Spleen (tissue), 11 donors: Measurements from ENCODE around the gene NME8. TPM values are rescaled to one million over a fixed set of nuclear protein-coding genes. Genes with fewer than 3 reads are reported as not detected.

Experiments
- DNase-seq: peaks from one replicate; pipeline ENCODE4 v3.0.0-alpha.2; 2020
- H3K27ac ChIP-seq, 8 donors: fragments of 200-600 bp; sonication (generic) in 7 of 8; 1 replicate in 4 of 8; 2 replicates in 4 of 8; pipeline versions ENCODE4 v1.5.0 to v1.8.0; 2016 to 2021; ENCODE audit warnings: inconsistent platforms in 4 of 8, mild to moderate bottlenecking in 4 of 8, moderate library complexity in 1 of 8
- H3K27me3 ChIP-seq, 7 donors: fragments of 200-600 bp; sonication (generic) in 6 of 7; replicated peaks in 1 of 7; 1 replicate in 4 of 7; 2 replicates in 3 of 7; pipeline versions ENCODE4 v1.5.0 to v1.8.0; 2016 to 2021; ENCODE audit warnings: inconsistent platforms in 3 of 7, mild to moderate bottlenecking in 1 of 7
- H3K36me3 ChIP-seq, 6 donors: fragments of 200-600 bp; sonication (generic) in 5 of 6; 1 replicate in 4 of 6; 2 replicates in 2 of 6; pipeline versions ENCODE4 v1.5.0 to v1.8.0; 2016 to 2021; ENCODE audit warnings: inconsistent platforms in 2 of 6
- H3K4me1 ChIP-seq, 6 donors: fragments of 200-600 bp; sonication (generic) in 5 of 6; 1 replicate in 3 of 6; 2 replicates in 3 of 6; pipeline versions ENCODE4 v1.5.0 to v1.8.0; 2016 to 2021; ENCODE audit warnings: inconsistent platforms in 3 of 6
- H3K4me3 ChIP-seq, 8 donors: fragments of 200-600 bp; sonication (generic) in 7 of 8; 1 replicate in 4 of 8; 2 replicates in 4 of 8; pipeline versions ENCODE4 v1.5.0 to v1.8.0; 2016 to 2021; ENCODE audit warnings: inconsistent platforms in 4 of 8, mild to moderate bottlenecking in 4 of 8, moderate library complexity in 2 of 8
- H3K9me3 ChIP-seq, 8 donors: fragments of 200-600 bp; sonication (generic) in 7 of 8; 1 replicate in 4 of 8; 2 replicates in 4 of 8; pipeline versions ENCODE4 v1.5.0 to v1.8.0; 2016 to 2021; ENCODE audit warnings: inconsistent platforms in 4 of 8
- POLR2A ChIP-seq, 3 donors: fragments of 450-650 bp; IDR thresholded peaks; one replicate each; pipeline ENCODE4 v1.5.1; 2017; ENCODE audit warnings: antibody characterized with exemption in 3 of 3, mild to moderate bottlenecking in 1 of 3
- POLR2AphosphoS5 ChIP-seq, 3 donors: sonication (generic); formaldehyde crosslinking; IDR thresholded peaks; one replicate each; pipeline ENCODE4 v1.5.1; 2017; ENCODE audit warnings: antibody characterized with exemption in 3 of 3
- WGBS, 5 donors: extraction: QIAGEN DNeasy Blood & Tissue Kit in 3 of 5; methylation state at CpG; one replicate each; pipeline versions ENCODE4 v1.1.5 to v1.1.7; 2013 to 2018; 5-methylcytosine and 5-hydroxymethylcytosine counted together
- intact Hi-C: fragments of 100-400 bp; cut with DNase I; formaldehyde crosslinking; loops from one replicate; pipeline ENCODE4 v1.15.0; 2023; ENCODE audit warnings: low total_unique reads
- polyA plus RNA-seq, 3 donors: library from polyadenylated mRNA; stranded (reverse); fragments of 200-250 nt; gene quantifications; one replicate each; pipeline ENCODE4 v1.2.1, GENCODE V29; 2013
- total RNA-seq, 7 donors: library from RNA; depleted of rRNA in 3 of 7; stranded (reverse); fragments of >200 nt in 3 of 7; fragmentation: NEBNext Ultra II Directional in 4 of 7; extraction: Animal tissue kit (Norgen Biotek cat#: 25700) in 4 of 7; gene quantifications; one replicate each; pipeline versions ENCODE4 v1.1.0 to v1.2.1, GENCODE V29; 2016 to 2021
- TF ChIP-seq, protein P1 (sequence below), 11 experiments: fragments of 200-600 bp in 7 of 11; fragments of 450-650 bp in 4 of 11; sonication (generic) in 4 of 11; IDR thresholded peaks in 8 of 11; conservative IDR thresholded peaks in 3 of 11; 1 replicate in 7 of 11; 2 replicates in 4 of 11; pipeline versions ENCODE4 v1.4.0 to v1.8.0; 2016 to 2021; ENCODE audit warnings: antibody characterized with exemption in 11 of 11, inconsistent platforms in 4 of 11, mild to moderate bottlenecking in 1 of 11
- donor health status: healthy with polysubstance abuse.
- donor health status: DM: no; HTN: no; CAD: no; lungs with moderate emphysema.
- donor health status: DM: no; HTN: no; CAD: no.
- donor health status: Bipolar disorder and iron deficiency.
- donor health status: healthy.
- donor health status: DM: no; HTN: no; CAD: no.
- donor health status: DM: yes; HTN: yes; CAD: no.

The NME8 gene
- total and polyA plus RNA-seq, 10 donors: 0.59 to 4.6 (median 2.6) TPM

DNA sequence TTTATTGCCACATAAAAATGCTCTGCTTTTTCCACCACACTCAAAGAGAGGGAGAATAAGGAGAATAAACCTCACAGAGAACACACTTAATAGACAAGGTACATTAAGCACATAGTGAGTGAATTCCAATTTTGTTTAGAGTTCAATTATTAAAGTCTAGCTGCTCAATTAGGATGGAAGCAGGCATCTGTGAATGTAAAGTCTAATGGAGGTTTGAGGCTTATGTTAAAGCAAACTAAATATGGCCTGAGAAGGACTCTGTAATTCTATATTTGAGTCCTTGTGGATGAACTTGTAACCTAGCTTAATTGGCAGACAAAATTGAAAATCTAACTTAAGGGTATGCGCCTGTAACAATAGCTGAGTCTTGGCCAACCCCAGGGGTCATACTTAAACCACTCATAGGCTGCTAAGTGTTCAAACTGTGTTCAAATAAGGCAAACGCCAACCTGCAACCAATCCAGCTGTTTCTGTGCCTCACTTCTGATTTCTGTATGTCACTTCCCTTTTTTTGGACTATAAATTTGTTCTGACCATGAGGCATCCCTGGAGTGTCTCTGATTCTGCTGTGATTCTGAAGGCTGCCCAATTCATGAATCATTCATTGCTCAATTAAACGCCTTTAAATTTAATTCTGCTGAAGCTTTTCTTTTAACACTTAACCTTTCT is 31.3 kb upstream of the NME8 start:
- intact Hi-C loops: no loop called here
- WGBS, 5 donors: 77 to 89% (median 81%) methylated on average over 3 of the region's 3 CpGs
- Histone ChIP-seq H3K4me1 (no peaks in the 10 kb centered on the region), H3K9me3 (peaks cover 0 to 11% (median 4%) of the 10 kb centered on the region in 8 donors), H3K27me3 (no peaks in the 10 kb centered on the region), H3K4me3 (no peak overlapping the region), H3K27ac (no peak overlapping the region), H3K36me3 (no peaks in the 10 kb centered on the region)
- DNase-seq: no peak
- no peak for TF ChIP-seq POLR2A (IDR thresholded peaks at IDR 0.05)
- TF ChIP-seq POLR2AphosphoS5 (IDR thresholded peaks at IDR 0.05): no peak
- TF ChIP-seq, protein P1, sequence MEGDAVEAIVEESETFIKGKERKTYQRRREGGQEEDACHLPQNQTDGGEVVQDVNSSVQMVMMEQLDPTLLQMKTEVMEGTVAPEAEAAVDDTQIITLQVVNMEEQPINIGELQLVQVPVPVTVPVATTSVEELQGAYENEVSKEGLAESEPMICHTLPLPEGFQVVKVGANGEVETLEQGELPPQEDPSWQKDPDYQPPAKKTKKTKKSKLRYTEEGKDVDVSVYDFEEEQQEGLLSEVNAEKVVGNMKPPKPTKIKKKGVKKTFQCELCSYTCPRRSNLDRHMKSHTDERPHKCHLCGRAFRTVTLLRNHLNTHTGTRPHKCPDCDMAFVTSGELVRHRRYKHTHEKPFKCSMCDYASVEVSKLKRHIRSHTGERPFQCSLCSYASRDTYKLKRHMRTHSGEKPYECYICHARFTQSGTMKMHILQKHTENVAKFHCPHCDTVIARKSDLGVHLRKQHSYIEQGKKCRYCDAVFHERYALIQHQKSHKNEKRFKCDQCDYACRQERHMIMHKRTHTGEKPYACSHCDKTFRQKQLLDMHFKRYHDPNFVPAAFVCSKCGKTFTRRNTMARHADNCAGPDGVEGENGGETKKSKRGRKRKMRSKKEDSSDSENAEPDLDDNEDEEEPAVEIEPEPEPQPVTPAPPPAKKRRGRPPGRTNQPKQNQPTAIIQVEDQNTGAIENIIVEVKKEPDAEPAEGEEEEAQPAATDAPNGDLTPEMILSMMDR (IDR thresholded peaks at IDR 0.05 in 8 of 11, conservative IDR thresholded peaks at IDR 0.05 in 3 of 11): no peak

DNA sequence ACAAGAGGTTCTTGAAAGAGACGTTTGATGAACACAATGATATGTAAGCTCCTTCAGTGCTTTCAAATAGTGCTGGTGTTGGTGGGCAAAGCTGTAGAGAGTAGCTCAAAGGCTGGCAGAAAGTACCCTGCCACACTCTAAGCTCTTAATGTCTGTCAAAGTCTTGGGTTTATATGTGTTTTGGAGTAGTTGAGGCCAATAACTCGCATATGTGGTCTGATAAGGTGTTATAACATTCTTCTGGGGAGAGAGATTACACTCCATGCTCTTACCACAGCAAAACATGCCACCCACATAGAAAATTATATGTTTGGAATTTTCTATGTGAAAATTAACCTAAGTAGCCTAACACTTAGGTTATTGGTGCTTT is 30.8 kb upstream of the NME8 start:
- Histone ChIP-seq H3K27me3 (no peaks in the 10 kb centered on the region), H3K9me3 (peaks cover 0 to 11% (median 4%) of the 10 kb centered on the region in 8 donors), H3K27ac (no peak overlapping the region), H3K4me1 (no peaks in the 10 kb centered on the region), H3K4me3 (no peak overlapping the region), H3K36me3 (no peaks in the 10 kb centered on the region)
- intact Hi-C loops: no loop called here
- TF ChIP-seq POLR2AphosphoS5 (IDR thresholded peaks at IDR 0.05) (no peak), POLR2A (IDR thresholded peaks at IDR 0.05) (no peak)
- TF ChIP-seq, protein P1 (IDR thresholded peaks at IDR 0.05 in 8 of 11, conservative IDR thresholded peaks at IDR 0.05 in 3 of 11): no peak
- WGBS, 5 donors: 69 to 85% (median 75%) methylated on average over 2 of the region's 2 CpGs
- DNase-seq: no peak

DNA sequence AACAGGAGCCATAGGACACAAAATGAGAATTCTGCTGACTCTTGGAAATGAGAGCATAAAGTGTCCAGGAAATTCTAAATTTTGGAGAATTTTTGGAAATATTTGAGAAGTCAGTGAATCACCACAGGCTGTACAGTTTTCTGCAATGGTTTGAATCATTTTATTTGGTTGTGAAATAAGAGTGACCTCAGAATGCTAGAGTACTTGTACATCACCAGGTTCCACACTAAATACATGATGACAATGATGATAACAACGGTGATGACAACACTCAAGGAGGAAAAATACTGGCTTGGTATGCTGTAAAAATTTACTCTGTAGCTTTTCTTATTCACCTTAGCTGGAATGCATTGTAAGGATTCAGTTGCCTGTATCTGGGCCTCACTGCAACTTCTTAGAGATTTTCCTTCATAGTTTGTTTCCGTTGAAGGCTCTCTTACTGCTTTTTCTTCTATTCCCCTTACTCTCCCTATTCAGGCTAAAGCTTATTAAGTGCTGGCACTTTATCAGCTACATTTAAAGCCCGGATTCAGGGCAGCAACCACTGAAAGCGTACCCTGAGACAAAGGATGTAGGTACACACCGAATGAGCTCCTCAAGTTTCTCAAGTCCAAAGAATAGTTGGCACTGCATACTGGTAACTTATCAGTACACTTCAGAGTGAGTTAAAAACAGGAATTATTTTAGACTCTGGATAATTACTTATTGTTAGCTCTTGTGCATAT is 30.2 kb upstream of the NME8 start:
- Histone ChIP-seq H3K27ac (no peak overlapping the region), H3K4me1 (no peaks in the 10 kb centered on the region), H3K9me3 (peaks cover 0 to 11% (median 4%) of the 10 kb centered on the region in 8 donors), H3K27me3 (no peaks in the 10 kb centered on the region), H3K4me3 (no peak overlapping the region), H3K36me3 (no peaks in the 10 kb centered on the region)
- intact Hi-C loops: no loop called here
- no peak for DNase-seq
- TF ChIP-seq POLR2AphosphoS5 (IDR thresholded peaks at IDR 0.05) (no peak), POLR2A (IDR thresholded peaks at IDR 0.05) (no peak)
- TF ChIP-seq, protein P1 (IDR thresholded peaks at IDR 0.05 in 8 of 11, conservative IDR thresholded peaks at IDR 0.05 in 3 of 11): no peak
- 73 to 90% (median 85%) methylated on average over 5 of the region's 5 CpGs for WGBS, 5 donors

DNA sequence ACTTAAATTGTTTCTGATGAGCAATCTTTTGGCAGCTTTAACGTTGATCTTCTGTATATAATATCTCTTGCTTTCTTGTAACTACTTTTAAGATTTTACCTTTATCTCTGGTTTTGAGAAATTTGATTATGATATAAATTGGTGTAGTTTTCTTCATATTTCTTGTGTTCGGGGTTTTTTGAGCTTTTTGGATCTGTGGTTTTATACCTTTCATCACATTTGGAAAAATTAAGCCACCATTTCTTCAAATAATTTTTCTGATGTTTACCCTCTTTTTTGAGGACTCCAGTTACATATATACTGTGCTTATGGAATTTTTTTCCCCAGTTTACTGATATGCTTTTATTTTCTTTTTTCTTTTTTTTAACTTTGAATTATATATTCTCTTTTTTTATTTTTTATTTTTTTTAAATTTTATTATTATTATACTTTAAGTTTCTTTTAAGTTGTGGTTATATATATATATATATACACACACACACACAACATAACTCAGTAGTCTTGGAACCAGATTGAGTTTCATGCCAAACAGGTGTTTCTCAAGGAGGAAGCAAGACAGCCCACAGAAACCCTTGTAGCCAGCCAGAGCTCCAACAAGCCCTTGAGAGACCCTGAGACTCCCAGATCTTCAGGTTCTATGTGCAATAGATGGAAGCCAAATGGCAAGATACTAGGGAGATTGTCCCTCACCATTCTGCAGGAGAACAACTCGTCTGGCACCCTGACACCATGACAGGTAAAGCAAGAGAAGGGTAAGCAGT is 27.5 kb upstream of the NME8 start:
- H3K4me1 ChIP-seq: no peaks in the 10 kb centered on the region
- intact Hi-C loops: no loop called here
- no peak overlapping the region for H3K4me3 ChIP-seq
- peaks cover 0 to 11% (median 4%) of the 10 kb centered on the region in 8 donors for H3K9me3 ChIP-seq
- no peak overlapping the region for H3K27ac ChIP-seq
- WGBS, 5 donors: 79 to 92% (median 87%) methylated on average over 3 of the region's 3 CpGs
- DNase-seq: no peak
- TF ChIP-seq POLR2AphosphoS5 (IDR thresholded peaks at IDR 0.05) (no peak), POLR2A (IDR thresholded peaks at IDR 0.05) (no peak)
- TF ChIP-seq, protein P1 (IDR thresholded peaks at IDR 0.05 in 8 of 11, conservative IDR thresholded peaks at IDR 0.05 in 3 of 11): no peak
- no peaks in the 10 kb centered on the region for H3K27me3 ChIP-seq
- no peaks in the 10 kb centered on the region for H3K36me3 ChIP-seq
